T-helper 2 cell treated with Interferon-gamma antibody and Interleukin-4, amounts not matched to agents 5 μg/mL and 100 μg/mL, for 36 hours (primary cell): ENCODE data around the gene GLUD1.
"Not testable (repeated sequence)": the region's sequence is repeated elsewhere in the genome, so short reads cannot be mapped to it uniquely, and the experiment has no call there.

Source experiments
- DNase-seq: peaks from one replicate; pipeline ENCODE4 v3.0.0; 2021; ENCODE audit warnings: low spot score
- H3K27ac Mint-ChIP-seq: one replicate; pipeline ENCODE4 v1.8.0; 2021; ENCODE audit warnings: mild to moderate bottlenecking, mixed read lengths
- H3K27me3 Mint-ChIP-seq: one replicate; pipeline ENCODE4 v1.8.0; 2021; ENCODE audit warnings: low read depth, mixed read lengths
- H3K36me3 Mint-ChIP-seq: one replicate; pipeline ENCODE4 v1.8.0; 2021; ENCODE audit warnings: low read depth, mixed read lengths
- H3K4me1 Mint-ChIP-seq: one replicate; pipeline ENCODE4 v1.8.0; 2021; ENCODE audit warnings: low read depth, mixed read lengths
- H3K4me3 Mint-ChIP-seq: one replicate; pipeline ENCODE4 v1.8.0; 2022; ENCODE audit warnings: mild to moderate bottlenecking, moderate library complexity, mixed read lengths
- H3K9me3 Mint-ChIP-seq: one replicate; pipeline ENCODE4 v1.8.0; 2021; ENCODE audit warnings: mixed read lengths

GLUD1 gene

DNA sequence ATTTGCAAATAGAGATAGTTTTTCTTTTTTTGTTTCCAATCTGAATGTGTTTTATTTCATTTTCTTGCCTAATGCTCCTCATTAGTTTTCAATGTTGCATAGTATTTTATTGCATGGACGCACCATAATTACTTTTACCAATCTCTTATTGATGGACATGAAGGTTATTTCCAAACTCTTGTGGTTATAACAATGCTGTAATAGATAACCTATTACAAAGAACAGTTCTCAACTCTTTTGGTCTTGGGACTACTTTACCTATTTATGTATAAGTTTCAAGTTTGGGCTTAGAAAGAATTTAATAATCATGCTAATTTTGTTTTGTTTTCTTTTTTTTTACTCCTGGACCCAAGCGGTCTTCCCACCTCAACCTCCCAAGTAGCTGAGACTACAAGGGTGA is 7.4 kb upstream of the GLUD1 start:
- DNase-seq = no peak
- no peak overlapping the region for H3K4me3 Mint-ChIP-seq
- H3K9me3 Mint-ChIP-seq = no peaks in the 10 kb centered on the region
- no peak overlapping the region for H3K27ac Mint-ChIP-seq
- no peaks in the 10 kb centered on the region for H3K27me3 Mint-ChIP-seq
- peaks cover 5% of the 10 kb centered on the region for H3K4me1 Mint-ChIP-seq
- H3K36me3 Mint-ChIP-seq = peaks cover 44% of the 10 kb centered on the region

- peaks cover 26% of the 10 kb centered on the region for H3K36me3 Mint-ChIP-seq
- H3K4me3 Mint-ChIP-seq = peak overlapping the region; percentile 87
- peaks cover 37% of the 10 kb centered on the region for H3K4me1 Mint-ChIP-seq
- no peaks in the 10 kb centered on the region for H3K27me3 Mint-ChIP-seq
- peak; percentile 84 for DNase-seq
- peak overlapping the region; percentile 88 for H3K27ac Mint-ChIP-seq
- no peaks in the 10 kb centered on the region for H3K9me3 Mint-ChIP-seq
Observed at GRCh38 chr10:87095236-87095945, 748 bp upstream of the GLUD1 start.

GRCh38 chr10:87093632-87094372 is 841 bp downstream of the GLUD1 start:
- Mint-ChIP-seq H3K9me3 (no peaks in the 10 kb centered on the region), H3K4me1 (peaks cover 43% of the 10 kb centered on the region), H3K27ac (peak overlapping the region; percentile 97), H3K4me3 (peak overlapping the region; percentile 98), H3K36me3 (peaks cover 22% of the 10 kb centered on the region), H3K27me3 (no peaks in the 10 kb centered on the region)
- DNase-seq = peak; percentile 82

DNA sequence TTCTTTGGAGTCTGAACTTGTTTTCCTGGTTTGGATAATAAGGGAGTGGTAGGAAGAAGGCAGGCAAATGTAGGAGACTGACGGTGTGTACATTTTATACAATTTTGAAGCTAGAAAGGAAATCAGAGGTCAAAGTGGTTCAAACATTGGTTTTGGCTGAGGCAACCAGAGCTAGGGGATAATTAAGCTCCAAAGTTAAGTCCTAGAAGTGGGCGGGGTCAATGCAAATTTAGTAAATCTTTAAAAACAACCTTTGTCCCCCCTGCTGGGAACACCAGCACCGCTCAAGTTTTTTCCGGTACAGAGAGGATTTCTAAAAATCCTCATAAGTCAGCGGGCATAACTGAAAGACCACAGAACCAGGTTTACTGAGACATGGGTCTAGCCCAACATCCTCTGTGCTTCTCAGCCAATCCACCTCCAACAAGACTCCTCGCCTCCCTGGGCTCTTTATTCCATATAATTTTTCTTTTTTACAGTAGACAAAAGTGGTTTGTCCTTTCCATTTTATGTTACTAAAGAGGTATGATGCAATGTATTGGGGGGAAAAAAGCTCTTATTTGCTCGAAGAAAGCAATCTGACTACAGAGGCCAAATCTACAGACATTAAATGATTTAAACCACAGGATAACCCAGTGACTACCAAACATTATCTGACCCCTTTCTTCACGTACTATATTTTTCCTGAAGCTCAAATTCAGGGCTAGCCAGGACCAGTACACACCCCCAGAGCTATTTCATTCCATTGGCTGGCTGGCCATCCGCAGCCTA is 1.6 kb downstream of the GLUD1 start:
- H3K4me3 Mint-ChIP-seq = peak overlapping the region; percentile 98
- peak overlapping the region; percentile 92 for H3K27ac Mint-ChIP-seq
- peaks cover 26% of the 10 kb centered on the region for H3K36me3 Mint-ChIP-seq
- H3K27me3 Mint-ChIP-seq = no peaks in the 10 kb centered on the region
- peaks cover 43% of the 10 kb centered on the region for H3K4me1 Mint-ChIP-seq
- peak; percentile 18 for DNase-seq
- no peaks in the 10 kb centered on the region for H3K9me3 Mint-ChIP-seq

- H3K36me3 Mint-ChIP-seq = peaks cover 32% of the 10 kb centered on the region
- no peak for DNase-seq
- H3K9me3 Mint-ChIP-seq = no peaks in the 10 kb centered on the region
- no peaks in the 10 kb centered on the region for H3K27me3 Mint-ChIP-seq
- peak overlapping the region; percentile 98 for H3K4me3 Mint-ChIP-seq
- H3K4me1 Mint-ChIP-seq = peaks cover 43% of the 10 kb centered on the region
- H3K27ac Mint-ChIP-seq = peak overlapping the region; percentile 92
Observed at GRCh38 chr10:87092376-87092860, 2.2 kb downstream of the GLUD1 start.

DNA sequence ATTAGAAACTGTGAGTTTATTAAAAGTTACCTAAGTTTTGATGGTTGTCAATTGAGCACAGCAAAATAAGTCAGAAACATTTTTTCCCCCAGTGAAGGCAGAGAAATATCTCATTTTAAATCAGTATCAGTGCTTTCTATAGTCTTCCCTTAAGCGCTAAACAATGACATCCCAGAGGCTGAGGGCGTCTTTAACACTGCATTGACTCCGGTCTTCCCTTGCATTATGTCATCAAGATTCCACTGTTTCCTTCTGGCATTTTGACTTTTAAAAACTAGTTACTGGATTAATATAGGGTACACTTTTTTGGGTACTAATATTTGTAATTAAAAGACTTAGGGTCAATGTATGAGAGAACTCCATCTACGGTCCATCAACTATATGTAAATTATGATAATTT is 3.9 kb downstream of the GLUD1 start:
- Mint-ChIP-seq H3K27ac (no peak overlapping the region), H3K27me3 (no peaks in the 10 kb centered on the region), H3K36me3 (peaks cover 36% of the 10 kb centered on the region), H3K9me3 (no peaks in the 10 kb centered on the region), H3K4me1 (peaks cover 44% of the 10 kb centered on the region), H3K4me3 (no peak overlapping the region)
- no peak for DNase-seq

DNA sequence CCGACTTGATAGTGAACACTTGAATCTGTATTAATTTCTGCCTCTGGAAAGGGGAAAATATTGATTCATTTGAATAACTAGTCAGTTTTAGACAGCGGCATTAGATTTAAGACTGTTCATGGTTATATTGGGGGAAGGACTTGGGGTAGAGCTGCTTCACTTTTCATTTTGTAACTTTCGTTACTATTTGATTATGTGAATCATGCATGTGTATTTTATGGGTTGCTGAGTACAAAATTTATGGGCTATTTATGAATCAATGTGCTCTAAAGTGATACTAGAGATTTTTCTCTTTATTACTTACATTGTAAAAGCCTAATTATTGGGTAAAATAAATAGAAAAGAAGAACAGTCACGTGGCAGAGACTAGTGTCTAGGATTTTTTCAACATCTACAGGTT is 4.9 kb downstream of the GLUD1 start:
- Mint-ChIP-seq H3K4me3 (no peak overlapping the region), H3K9me3 (no peaks in the 10 kb centered on the region), H3K36me3 (peaks cover 39% of the 10 kb centered on the region), H3K27ac (no peak overlapping the region), H3K4me1 (peaks cover 49% of the 10 kb centered on the region), H3K27me3 (no peaks in the 10 kb centered on the region)
- no peak for DNase-seq

GRCh38 chr10:87085537-87085936 is 9.1 kb downstream of the GLUD1 start:
- Mint-ChIP-seq H3K9me3 (no peaks in the 10 kb centered on the region), H3K4me3 (no peak overlapping the region), H3K4me1 (peaks cover 41% of the 10 kb centered on the region), H3K36me3 (peaks cover 32% of the 10 kb centered on the region), H3K27me3 (no peaks in the 10 kb centered on the region), H3K27ac (no peak overlapping the region)
- DNase-seq = no peak

GRCh38 chr10:87084291-87084782 is 10.3 kb downstream of the GLUD1 start:
- H3K4me3 Mint-ChIP-seq = peak overlapping the region; percentile 29
- peaks cover 32% of the 10 kb centered on the region for H3K4me1 Mint-ChIP-seq
- not testable (repeated sequence) for H3K27me3 Mint-ChIP-seq, H3K9me3 Mint-ChIP-seq, DNase-seq
- H3K27ac Mint-ChIP-seq = peak overlapping the region; percentile 85
- peaks cover 27% of the 10 kb centered on the region for H3K36me3 Mint-ChIP-seq

DNA sequence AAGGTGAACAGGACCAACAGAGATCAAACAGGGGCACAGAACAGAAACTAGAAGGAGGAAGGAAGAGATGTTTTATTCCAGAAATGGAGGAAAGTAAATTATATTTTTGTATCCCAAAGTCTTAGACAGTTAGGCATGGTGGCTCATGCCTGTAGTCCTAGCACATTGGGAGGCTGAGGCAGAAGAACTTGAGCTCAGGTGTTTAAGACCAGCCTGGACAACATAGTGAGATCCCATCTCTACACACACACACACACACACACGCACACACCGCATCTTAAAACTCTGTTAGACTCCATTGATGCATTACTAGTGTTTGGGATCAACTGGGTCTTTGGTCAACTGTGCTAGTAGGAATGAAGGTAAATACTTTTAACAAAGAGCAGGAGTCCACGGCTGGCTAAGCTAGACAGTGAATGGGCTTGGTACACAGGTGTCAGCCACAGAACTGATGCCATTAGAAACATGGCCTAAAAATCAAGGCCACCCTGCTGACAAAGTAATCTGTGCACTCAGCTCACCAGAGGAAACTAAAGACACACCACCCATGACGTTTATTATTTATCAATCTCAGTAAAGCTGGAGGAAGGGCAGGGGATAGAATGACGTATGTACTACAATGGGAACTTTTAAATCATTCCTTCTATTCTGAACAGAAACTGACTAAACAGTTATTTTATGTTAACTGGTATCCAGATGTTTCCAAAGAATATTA is 10.9 kb downstream of the GLUD1 start:
- DNase-seq, H3K27me3 Mint-ChIP-seq, H3K9me3 Mint-ChIP-seq: not testable (repeated sequence)
- peak overlapping the region; percentile 85 for H3K27ac Mint-ChIP-seq
- peak overlapping the region; percentile 22 for H3K4me3 Mint-ChIP-seq
- peaks cover 30% of the 10 kb centered on the region for H3K4me1 Mint-ChIP-seq
- H3K36me3 Mint-ChIP-seq = peaks cover 26% of the 10 kb centered on the region

DNA sequence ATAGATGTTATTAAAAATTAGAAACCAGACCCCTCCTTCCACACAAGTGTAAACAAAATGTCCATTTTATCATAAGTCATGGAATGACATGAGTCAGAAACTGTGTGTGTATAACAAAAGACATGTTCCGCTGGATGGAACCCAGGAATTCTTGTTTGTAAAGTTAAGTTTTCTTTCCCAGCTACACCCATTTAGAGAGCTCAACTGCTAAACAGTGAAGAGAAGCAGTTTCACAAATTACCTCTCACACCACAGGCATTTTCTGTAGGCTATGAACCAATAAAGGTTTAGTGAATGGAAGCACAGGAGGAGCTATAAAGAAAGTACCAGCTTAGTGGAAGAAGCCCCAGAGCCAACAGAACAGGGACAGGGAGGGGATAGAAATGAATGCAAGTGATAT is 12.4 kb downstream of the GLUD1 start:
- Mint-ChIP-seq H3K27ac (peak overlapping the region; percentile 9), H3K36me3 (peaks cover 18% of the 10 kb centered on the region), H3K4me1 (peaks cover 32% of the 10 kb centered on the region)
- H3K9me3 Mint-ChIP-seq, H3K27me3 Mint-ChIP-seq, H3K4me3 Mint-ChIP-seq, DNase-seq: not testable (repeated sequence)

GRCh38 chr10:87081574-87081973 is 13.1 kb downstream of the GLUD1 start:
- not testable (repeated sequence) for H3K27me3 Mint-ChIP-seq, DNase-seq, H3K4me3 Mint-ChIP-seq, H3K9me3 Mint-ChIP-seq, H3K27ac Mint-ChIP-seq
- H3K36me3 Mint-ChIP-seq = peaks cover 14% of the 10 kb centered on the region
- H3K4me1 Mint-ChIP-seq = peaks cover 32% of the 10 kb centered on the region

DNA sequence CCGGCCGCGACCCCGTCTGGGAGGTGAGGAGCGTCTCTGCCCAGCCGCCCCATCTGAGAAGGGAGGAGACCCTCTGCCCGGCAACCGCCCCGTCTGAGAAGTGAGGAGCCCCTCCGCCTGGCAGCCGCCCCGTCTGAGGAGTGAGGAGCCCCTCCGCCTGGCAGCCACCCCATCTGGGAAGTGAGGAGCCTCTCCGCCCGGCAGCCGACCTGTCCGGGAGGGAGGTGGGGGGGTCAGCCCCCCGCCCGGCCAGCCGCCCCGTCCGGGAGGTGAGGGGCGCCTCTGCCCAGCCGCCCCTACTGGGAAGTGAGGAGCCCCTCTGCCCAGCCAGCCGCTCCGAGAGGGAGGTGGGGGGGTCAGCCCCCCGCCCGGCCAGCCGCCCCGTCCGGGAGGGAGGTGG is 14.0 kb downstream of the GLUD1 start:
- not testable (repeated sequence) for H3K27ac Mint-ChIP-seq, H3K4me3 Mint-ChIP-seq, H3K9me3 Mint-ChIP-seq, DNase-seq, H3K27me3 Mint-ChIP-seq
- H3K36me3 Mint-ChIP-seq = peaks cover 12% of the 10 kb centered on the region
- H3K4me1 Mint-ChIP-seq = peaks cover 29% of the 10 kb centered on the region
